Calu3 (cell line): ENCODE results near the gene HOXA10. TPM values are rescaled to one million over a fixed set of nuclear protein-coding genes. Genes with fewer than 3 reads are reported as not detected.

Experiments
- Bru-seq: library from RNA; stranded (reverse); fragments of 400-500 nt; gene quantifications from one replicate; lab custom pipeline; 2021; lab: Mats Ljungman, UMichigan
- BruChase-seq, 2 experiments: library from RNA; stranded (reverse); fragments of 400-500 nt; gene quantifications; one replicate each; lab custom pipeline; 2021; lab: Mats Ljungman, UMichigan
- BruUV-seq: library from RNA; stranded (reverse); fragments of 400-500 nt; replicated peaks from 2 replicates; lab custom pipeline; 2021; lab: Mats Ljungman, UMichigan
- CTCF ChIA-PET: fragments of 300-600 bp; sonication (Branson Sonifier 250); formaldehyde crosslinking; loops from one replicate; lab custom pipeline; 2022; ENCODE audit warnings: antibody characterized with exemption; lab: Charles Lee
- DNase-seq: peaks from one replicate; pipeline ENCODE4 v3.0.0; 2022
- H3K27ac Mint-ChIP-seq: one replicate; pipeline ENCODE4 v1.8.0; 2022; ENCODE audit warnings: mixed read lengths; ENCODE audit not compliant: unreplicated experiment
- H3K27me3 Mint-ChIP-seq: one replicate; pipeline ENCODE4 v1.8.0; 2022; ENCODE audit warnings: mixed read lengths; ENCODE audit not compliant: unreplicated experiment
- H3K36me3 Mint-ChIP-seq: one replicate; pipeline ENCODE4 v1.8.0; 2022; ENCODE audit warnings: mild to moderate bottlenecking, moderate library complexity, mixed read lengths; ENCODE audit not compliant: insufficient read depth, unreplicated experiment
- H3K4me1 Mint-ChIP-seq: one replicate; pipeline ENCODE4 v1.8.0; 2022; ENCODE audit warnings: mild to moderate bottlenecking, low read depth, mixed read lengths; ENCODE audit not compliant: unreplicated experiment
- H3K4me3 Mint-ChIP-seq: one replicate; pipeline ENCODE4 v1.8.0; 2022; ENCODE audit warnings: mild to moderate bottlenecking, low read depth, moderate library complexity, mixed read lengths; ENCODE audit not compliant: unreplicated experiment
- H3K9me3 Mint-ChIP-seq: one replicate; pipeline ENCODE4 v1.8.0; 2022; ENCODE audit warnings: low read depth, mixed read lengths; ENCODE audit not compliant: unreplicated experiment
- CTCF ChIP-seq: fragments of 200-600 bp; IDR thresholded peaks from one replicate; pipeline ENCODE4 v1.8.0; 2022; ENCODE audit warnings: antibody characterized with exemption; ENCODE audit not compliant: unreplicated experiment
- intact Hi-C: fragments of 100-400 bp; cut with micrococcal nuclease; formaldehyde crosslinking; loops from one replicate; pipeline ENCODE4 v1.10.0; 2022; ENCODE audit not compliant: unreplicated experiment
- long read RNA-seq: library from polyadenylated mRNA; stranded (forward); transcript quantifications from one replicate; pipeline ENCODE4 v2.0.0, GENCODE V29; 2022
- total RNA-seq: library from RNA; stranded (reverse); gene quantifications from 2 replicates; pipeline ENCODE4 v1.2.3, GENCODE V29; 2022

The HOXA10 gene
- total RNA-seq (11.8 and 12.1 TPM in 2 replicates), Bru-seq, nascent RNA (percentile 70 among the genes with signal in this experiment), BruChase-seq, experiment 1, labeled RNA remaining after a 6-hour chase (percentile 67 among the genes with signal in this experiment), BruChase-seq, experiment 2, labeled RNA remaining after a 2-hour chase (percentile 90 among the genes with signal in this experiment)
- long read RNA-seq, transcript HOXA10-201 (2 exons, 2,541 nt), result major isoform, 26 of 29 reads
- long read RNA-seq, partial matches to known transcripts, result 0 of 29 reads
- long read RNA-seq, other reads (novel, unspliced or antisense), result 3 of 29 reads

- no peak for TF ChIP-seq CTCF
- intact Hi-C loops, result no loop called here
- H3K27me3 Mint-ChIP-seq, result no peaks in the 10 kb centered on the region
- H3K4me3 Mint-ChIP-seq, result peak within 1 kb of the TSS; percentile 72
- H3K36me3 Mint-ChIP-seq, result peaks cover 39% of the 10 kb centered on the region
- DNase-seq, result no peak
- H3K9me3 Mint-ChIP-seq, result no peaks in the 10 kb centered on the region
- CTCF ChIA-PET, result interaction anchor here (0.7 to 2.1 kb wide), 2 partner anchors 24 to 616 kb away, joined by 3 to 8 read pairs; no protein-coding TSS in a partner anchor
- peaks cover 29% of the 10 kb centered on the region for H3K4me1 Mint-ChIP-seq
- peak within 1 kb of the TSS; percentile 3 for H3K27ac Mint-ChIP-seq
- BruUV-seq, result no TSS peak
These were observed at the start of gene HOXA10 for GRCh38 chr7:27173956-27174873. TSS of gene HOXA10 (minus strand) at chr7:27174320. CDS start at chr7:27174306, 14 bp downstream.

- DNase-seq, result no peak
- H3K9me3 Mint-ChIP-seq, result no peaks in the 10 kb centered on the region
- intact Hi-C loops, result no loop called here
- no peak for TF ChIP-seq CTCF
- BruUV-seq, result no TSS peak
- H3K27ac Mint-ChIP-seq, result no peak overlapping the region
- H3K27me3 Mint-ChIP-seq, result peaks cover 94% of the 10 kb centered on the region
- H3K4me1 Mint-ChIP-seq, result peaks cover 7% of the 10 kb centered on the region
- CTCF ChIA-PET, result no interaction called here
- H3K36me3 Mint-ChIP-seq, result no peaks in the 10 kb centered on the region
- no peak overlapping the region for H3K4me3 Mint-ChIP-seq
These were observed 47.2 kb upstream of the HOXA10 start for GRCh38 chr7:27221201-27221797.

- DNase-seq, result no peak
- H3K4me1 Mint-ChIP-seq, result peaks cover 7% of the 10 kb centered on the region
- H3K9me3 Mint-ChIP-seq, result no peaks in the 10 kb centered on the region
- H3K27ac Mint-ChIP-seq, result no peak overlapping the region
- no peaks in the 10 kb centered on the region for H3K36me3 Mint-ChIP-seq
- H3K4me3 Mint-ChIP-seq, result no peak overlapping the region
- BruUV-seq, result no TSS peak
- TF ChIP-seq CTCF, result no peak
- CTCF ChIA-PET, result no interaction called here
- intact Hi-C loops, result no loop called here
- H3K27me3 Mint-ChIP-seq, result peaks cover 93% of the 10 kb centered on the region
These were observed 46.4 kb upstream of the HOXA10 start for GRCh38 chr7:27220440-27220955.

- no TSS peak for BruUV-seq
- Mint-ChIP-seq H3K4me1 (peaks cover under 1% of the 10 kb centered on the region), H3K36me3 (no peaks in the 10 kb centered on the region), H3K4me3 (no peak overlapping the region), H3K27me3 (peaks cover 86% of the 10 kb centered on the region), H3K9me3 (no peaks in the 10 kb centered on the region), H3K27ac (no peak overlapping the region)
- no peak for TF ChIP-seq CTCF
- no peak for DNase-seq
- intact Hi-C loops, result no loop called here
- CTCF ChIA-PET, result interaction anchor here (0.6 kb wide), 1 partner anchor 21 kb away, joined by 3 read pairs; no protein-coding TSS in a partner anchor
These were observed 45.7 kb upstream of the HOXA10 start for GRCh38 chr7:27219821-27220220.
